ENCODE measurements around the gene TOMM34.

The TOMM34 gene

DNA sequence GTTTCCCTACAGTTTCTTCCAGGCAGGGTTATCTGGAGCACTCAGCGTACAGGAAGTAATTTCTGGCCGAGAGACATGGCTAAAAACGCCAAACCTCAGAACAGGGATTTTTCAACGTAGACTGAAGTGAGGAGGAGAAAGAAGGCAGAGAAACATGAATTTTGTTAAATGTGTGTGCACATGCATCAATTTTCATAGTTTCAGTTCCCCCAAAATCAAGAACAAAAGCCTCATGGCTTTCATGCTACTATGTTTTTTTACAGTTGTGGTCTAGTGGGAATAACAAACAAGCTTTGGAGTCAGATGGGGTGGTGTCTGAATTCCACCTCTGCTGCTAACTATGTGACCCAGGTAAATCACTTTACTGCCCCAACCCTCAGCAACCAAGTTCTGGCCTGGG is 4.9 kb downstream of the TOMM34 start:
- Mint-ChIP-seq H3K27ac (no peak overlapping the region), H3K9me3 (no peaks in the 10 kb centered on the region), H3K27me3 (ENCODE audit: low read depth) (no peaks in the 10 kb centered on the region), H3K36me3 (ENCODE audit: low read depth) (peaks cover 63% of the 10 kb centered on the region), H3K4me1 (peaks cover 20% of the 10 kb centered on the region), H3K4me3 (no peak overlapping the region)
- TF ChIP-seq, protein P1, sequence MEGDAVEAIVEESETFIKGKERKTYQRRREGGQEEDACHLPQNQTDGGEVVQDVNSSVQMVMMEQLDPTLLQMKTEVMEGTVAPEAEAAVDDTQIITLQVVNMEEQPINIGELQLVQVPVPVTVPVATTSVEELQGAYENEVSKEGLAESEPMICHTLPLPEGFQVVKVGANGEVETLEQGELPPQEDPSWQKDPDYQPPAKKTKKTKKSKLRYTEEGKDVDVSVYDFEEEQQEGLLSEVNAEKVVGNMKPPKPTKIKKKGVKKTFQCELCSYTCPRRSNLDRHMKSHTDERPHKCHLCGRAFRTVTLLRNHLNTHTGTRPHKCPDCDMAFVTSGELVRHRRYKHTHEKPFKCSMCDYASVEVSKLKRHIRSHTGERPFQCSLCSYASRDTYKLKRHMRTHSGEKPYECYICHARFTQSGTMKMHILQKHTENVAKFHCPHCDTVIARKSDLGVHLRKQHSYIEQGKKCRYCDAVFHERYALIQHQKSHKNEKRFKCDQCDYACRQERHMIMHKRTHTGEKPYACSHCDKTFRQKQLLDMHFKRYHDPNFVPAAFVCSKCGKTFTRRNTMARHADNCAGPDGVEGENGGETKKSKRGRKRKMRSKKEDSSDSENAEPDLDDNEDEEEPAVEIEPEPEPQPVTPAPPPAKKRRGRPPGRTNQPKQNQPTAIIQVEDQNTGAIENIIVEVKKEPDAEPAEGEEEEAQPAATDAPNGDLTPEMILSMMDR (IDR thresholded peaks at IDR 0.05; ENCODE audit: unreplicated experiment in 3 of 3), result no peak

GRCh38 chr20:44954211-44954610 is 6.0 kb downstream of the TOMM34 start:
- Mint-ChIP-seq H3K9me3 (no peaks in the 10 kb centered on the region), H3K4me1 (peaks cover 13% of the 10 kb centered on the region), H3K27ac (no peak overlapping the region), H3K4me3 (no peak overlapping the region), H3K36me3 (ENCODE audit: low read depth) (peaks cover 69% of the 10 kb centered on the region), H3K27me3 (ENCODE audit: low read depth) (no peaks in the 10 kb centered on the region)
- TF ChIP-seq, protein P1 (IDR thresholded peaks at IDR 0.05; ENCODE audit: unreplicated experiment in 3 of 3), result no peak

DNA sequence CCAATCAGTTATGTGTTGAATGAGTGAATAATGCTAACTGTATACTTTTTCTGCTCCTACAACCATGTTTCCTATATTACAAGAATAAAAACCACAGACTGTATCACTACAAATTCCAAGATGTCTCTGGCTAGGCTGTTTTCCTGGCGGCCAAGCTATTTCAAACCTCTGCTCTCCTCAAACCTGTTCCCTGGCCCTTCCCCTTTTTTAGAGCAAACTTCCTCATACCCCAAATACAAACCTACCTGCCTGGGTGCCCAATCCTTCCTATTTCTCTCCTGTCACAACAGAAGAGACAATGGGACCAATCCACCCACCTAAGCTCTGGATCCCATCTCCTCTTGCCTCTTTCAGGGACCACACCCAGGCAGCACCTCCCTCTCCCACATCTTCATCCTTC is 7.5 kb downstream of the TOMM34 start:
- Mint-ChIP-seq H3K27me3 (ENCODE audit: low read depth) (no peaks in the 10 kb centered on the region), H3K9me3 (no peaks in the 10 kb centered on the region), H3K4me3 (no peak overlapping the region), H3K36me3 (ENCODE audit: low read depth) (peaks cover 71% of the 10 kb centered on the region), H3K4me1 (no peaks in the 10 kb centered on the region), H3K27ac (no peak overlapping the region)
- TF ChIP-seq, protein P1 (IDR thresholded peaks at IDR 0.05; ENCODE audit: unreplicated experiment in 3 of 3), result no peak

- TF ChIP-seq, protein P1 (IDR thresholded peaks at IDR 0.05; ENCODE audit: unreplicated experiment in 3 of 3), result no peak
- H3K36me3 Mint-ChIP-seq (ENCODE audit: low read depth), result peaks cover 77% of the 10 kb centered on the region
- no peaks in the 10 kb centered on the region for H3K4me1 Mint-ChIP-seq
- H3K27me3 Mint-ChIP-seq (ENCODE audit: low read depth), result no peaks in the 10 kb centered on the region
- H3K9me3 Mint-ChIP-seq, result no peaks in the 10 kb centered on the region
- no peak overlapping the region for H3K4me3 Mint-ChIP-seq
- H3K27ac Mint-ChIP-seq, result no peak overlapping the region
These were observed 9.8 kb downstream of the TOMM34 start for GRCh38 chr20:44950368-44950767.

DNA sequence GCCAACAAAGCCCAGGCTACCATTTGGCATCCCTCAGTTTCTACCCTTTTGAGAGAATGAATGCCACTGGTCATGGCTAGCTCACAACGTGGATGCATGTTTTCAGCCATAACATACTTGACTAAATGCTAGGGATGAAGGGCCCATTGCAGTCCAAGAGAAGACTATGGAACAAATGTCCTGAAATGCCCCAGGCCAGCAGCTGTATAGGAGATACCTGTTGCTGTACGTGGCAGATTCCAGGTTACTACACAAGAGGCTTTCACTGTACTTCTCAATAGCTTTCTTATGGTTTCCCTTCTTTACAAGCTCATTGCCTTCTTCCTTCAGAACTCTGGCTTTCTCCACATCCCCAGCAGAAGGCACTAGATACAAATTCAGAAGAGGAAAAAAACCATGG is 11.7 kb downstream of the TOMM34 start:
- Mint-ChIP-seq H3K36me3 (ENCODE audit: low read depth) (peaks cover 77% of the 10 kb centered on the region), H3K4me1 (no peaks in the 10 kb centered on the region), H3K27me3 (ENCODE audit: low read depth) (no peaks in the 10 kb centered on the region), H3K9me3 (no peaks in the 10 kb centered on the region), H3K4me3 (no peak overlapping the region), H3K27ac (no peak overlapping the region)
- TF ChIP-seq, protein P1 (IDR thresholded peaks at IDR 0.05; ENCODE audit: unreplicated experiment in 3 of 3), result no peak

- TF ChIP-seq, protein P1 (IDR thresholded peaks at IDR 0.05; ENCODE audit: unreplicated experiment in 3 of 3), result no peak
- Mint-ChIP-seq H3K4me3 (no peak overlapping the region), H3K27ac (no peak overlapping the region), H3K4me1 (no peaks in the 10 kb centered on the region), H3K36me3 (ENCODE audit: low read depth) (peaks cover 75% of the 10 kb centered on the region), H3K27me3 (ENCODE audit: low read depth) (no peaks in the 10 kb centered on the region), H3K9me3 (no peaks in the 10 kb centered on the region)
These were observed 12.1 kb downstream of the TOMM34 start for GRCh38 chr20:44948107-44948506.
